ENCODE results near the gene IL1R1.

GRCh38 chr2:102149644-102150455 is 7.3 kb downstream of the IL1R1 start:
- TF ChIP-seq CTCF (IDR thresholded peaks at IDR 0.05; ENCODE audit: poor library complexity, severe bottlenecking) = no peak
- no peak for TF ChIP-seq EZH2 (IDR thresholded peaks at IDR 0.05; ENCODE audit: borderline replicate concordance, insufficient read depth, low read length, poor library complexity, severe bottlenecking)
- no peak for TF ChIP-seq REST (IDR thresholded peaks at IDR 0.05; ENCODE audit: borderline replicate concordance)
- TF ChIP-seq EP300 (conservative IDR thresholded peaks at IDR 0.05; ENCODE audit: poor library complexity, severe bottlenecking) = no peak
- no peak for TF ChIP-seq POLR2AphosphoS5 (IDR thresholded peaks at IDR 0.05)
